GM10266 (cell line): Measurements from ENCODE around the gene CREG2.

Experiments
- DNase-seq: peaks from one replicate; pipeline ENCODE4 v3.0.0; 2012; ENCODE audit errors: extremely low spot score
- TF ChIP-seq, protein P1 (sequence below): IDR thresholded peaks from 2 replicates; pipeline ENCODE4 v1.5.1; 2012; ENCODE audit warnings: mild to moderate bottlenecking, low read depth; ENCODE audit not compliant: control insufficient read depth, insufficient read depth; ENCODE audit errors: missing control alignments

Gene CREG2

DNA sequence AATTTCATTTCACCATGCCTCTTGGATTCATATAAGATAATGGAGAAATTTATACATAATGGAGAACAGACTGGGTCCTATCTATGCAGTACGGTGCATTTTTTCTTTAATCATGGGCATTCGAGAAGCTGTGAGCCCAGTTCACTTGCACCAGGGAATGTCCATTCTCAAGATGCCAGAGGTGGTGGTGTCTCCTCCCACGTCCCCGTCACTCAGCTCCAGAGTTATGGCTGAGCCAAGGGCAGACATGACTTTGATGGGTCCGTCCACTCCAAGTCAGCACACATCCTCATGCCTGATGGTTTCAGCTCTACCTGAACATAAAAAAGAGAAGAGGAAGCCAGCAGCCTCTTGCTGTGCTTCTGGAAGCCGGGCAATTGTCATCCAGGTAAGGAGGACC is 42.1 kb upstream of the CREG2 start:
- DNase-seq: no peak
- TF ChIP-seq, protein P1, sequence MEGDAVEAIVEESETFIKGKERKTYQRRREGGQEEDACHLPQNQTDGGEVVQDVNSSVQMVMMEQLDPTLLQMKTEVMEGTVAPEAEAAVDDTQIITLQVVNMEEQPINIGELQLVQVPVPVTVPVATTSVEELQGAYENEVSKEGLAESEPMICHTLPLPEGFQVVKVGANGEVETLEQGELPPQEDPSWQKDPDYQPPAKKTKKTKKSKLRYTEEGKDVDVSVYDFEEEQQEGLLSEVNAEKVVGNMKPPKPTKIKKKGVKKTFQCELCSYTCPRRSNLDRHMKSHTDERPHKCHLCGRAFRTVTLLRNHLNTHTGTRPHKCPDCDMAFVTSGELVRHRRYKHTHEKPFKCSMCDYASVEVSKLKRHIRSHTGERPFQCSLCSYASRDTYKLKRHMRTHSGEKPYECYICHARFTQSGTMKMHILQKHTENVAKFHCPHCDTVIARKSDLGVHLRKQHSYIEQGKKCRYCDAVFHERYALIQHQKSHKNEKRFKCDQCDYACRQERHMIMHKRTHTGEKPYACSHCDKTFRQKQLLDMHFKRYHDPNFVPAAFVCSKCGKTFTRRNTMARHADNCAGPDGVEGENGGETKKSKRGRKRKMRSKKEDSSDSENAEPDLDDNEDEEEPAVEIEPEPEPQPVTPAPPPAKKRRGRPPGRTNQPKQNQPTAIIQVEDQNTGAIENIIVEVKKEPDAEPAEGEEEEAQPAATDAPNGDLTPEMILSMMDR: no peak

DNA sequence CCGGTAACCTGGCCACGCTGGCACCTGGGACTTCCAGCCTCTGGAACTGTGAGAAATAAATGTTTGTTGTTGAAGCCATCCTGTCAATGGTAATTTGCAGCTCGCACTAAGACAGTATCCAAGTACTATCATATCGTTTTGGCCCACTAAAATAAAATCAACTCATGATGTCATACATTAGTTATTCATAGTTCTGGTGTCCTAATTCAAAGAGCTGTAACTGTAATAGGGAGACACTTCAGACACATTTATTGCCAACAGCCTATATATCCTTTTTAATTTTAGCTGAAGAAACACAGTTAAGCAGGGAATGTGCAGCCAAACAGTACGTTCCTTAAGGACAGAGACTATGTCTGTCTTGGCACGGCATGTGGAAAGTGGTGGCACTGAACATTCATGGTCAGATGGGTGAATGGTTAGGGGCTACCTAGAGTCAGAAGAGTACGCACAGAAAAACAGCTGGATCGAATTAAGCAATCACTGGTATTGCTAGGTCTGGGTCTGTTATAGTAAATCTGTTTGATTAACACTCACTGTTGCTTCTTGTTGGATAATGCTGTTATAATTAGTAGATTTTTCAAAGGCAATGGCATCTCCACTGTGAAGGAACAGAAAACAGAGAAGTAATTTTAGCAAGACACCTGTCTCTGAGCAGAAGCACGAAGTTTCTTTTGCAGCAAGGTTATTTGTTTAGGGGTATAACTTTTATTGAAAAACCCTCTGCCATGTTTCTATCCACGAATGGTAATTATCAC is 41.3 kb upstream of the CREG2 start:
- no peak for DNase-seq
- TF ChIP-seq, protein P1: no peak

DNA sequence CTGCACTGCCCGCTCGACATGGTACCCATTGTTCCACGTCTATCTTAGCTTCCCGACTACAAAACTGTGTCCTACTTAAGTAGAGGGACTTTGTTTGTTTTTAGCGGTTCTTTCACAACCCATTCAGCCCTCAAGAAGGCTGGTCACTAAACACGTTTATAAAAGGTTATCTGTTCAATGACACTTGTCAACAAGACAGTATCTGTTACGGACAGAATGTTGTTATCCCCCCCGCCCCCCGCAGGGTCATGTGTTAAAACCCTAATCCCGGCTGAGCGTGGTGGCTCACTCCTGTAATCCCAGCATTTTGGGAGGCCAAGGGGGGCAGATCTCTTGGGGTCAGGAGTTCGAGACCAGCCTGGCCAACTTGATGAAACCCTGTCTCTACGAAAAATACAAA is 40.4 kb upstream of the CREG2 start:
- TF ChIP-seq, protein P1: no peak
- no peak for DNase-seq

DNA sequence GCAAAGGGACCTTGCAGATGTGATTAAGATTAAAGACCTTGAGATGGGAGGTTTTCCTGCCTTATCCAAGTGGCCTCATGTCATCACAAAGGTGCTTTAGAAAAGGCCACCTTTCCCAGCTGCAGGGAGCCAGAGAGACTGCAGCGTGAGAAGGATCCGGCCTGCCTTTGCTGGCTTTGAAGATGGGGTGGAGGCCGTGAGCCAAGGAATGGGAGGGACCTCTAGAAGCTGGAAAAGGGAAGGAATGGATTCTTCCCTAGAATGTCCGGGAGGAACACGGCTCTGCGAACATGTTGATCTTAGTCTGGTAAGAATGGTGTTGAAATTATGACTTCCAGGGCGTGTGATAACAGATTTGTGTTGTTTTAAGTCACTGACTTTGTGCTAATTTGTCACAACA is 39.9 kb upstream of the CREG2 start:
- TF ChIP-seq, protein P1: no peak
- DNase-seq: no peak

DNA sequence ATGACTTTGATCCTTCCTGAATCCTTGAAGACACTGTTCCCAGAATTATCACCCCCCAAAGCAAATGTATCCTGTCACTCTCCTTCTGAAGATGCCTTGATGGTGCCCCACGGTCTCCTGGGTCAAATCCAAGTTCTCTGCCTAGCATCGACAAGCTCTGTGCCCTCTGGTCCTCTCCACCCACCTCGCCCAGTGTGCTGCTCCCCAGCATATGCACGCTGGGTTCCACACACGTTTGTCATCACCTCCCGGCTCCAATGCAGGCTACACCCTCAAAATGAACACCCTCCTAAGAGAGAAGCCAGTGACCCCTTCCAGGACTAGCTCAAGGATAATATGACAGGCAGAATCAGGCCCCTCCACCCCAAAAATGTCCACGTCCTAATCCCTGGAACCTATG is 39.5 kb upstream of the CREG2 start:
- DNase-seq: no peak
- TF ChIP-seq, protein P1: no peak

DNA sequence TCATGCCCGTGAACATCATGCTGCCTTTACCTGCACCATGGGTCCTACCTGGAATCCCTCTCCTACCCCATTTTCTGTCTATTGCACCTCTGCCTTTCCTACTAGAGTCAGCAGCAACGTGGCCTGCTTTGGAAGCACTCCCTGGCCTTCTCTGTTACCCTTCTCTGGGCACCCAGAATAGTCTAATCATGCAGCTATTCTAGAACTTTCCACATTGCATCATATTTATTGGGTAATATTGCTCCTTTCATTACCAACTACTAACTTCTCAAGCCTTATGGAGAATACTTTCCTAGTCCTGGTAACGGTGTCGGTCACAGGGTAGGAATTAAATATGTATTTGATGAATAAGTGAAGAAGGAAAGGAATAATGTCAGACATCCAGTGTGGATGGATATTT is 33.3 kb upstream of the CREG2 start:
- TF ChIP-seq, protein P1: no peak
- DNase-seq: no peak

DNA sequence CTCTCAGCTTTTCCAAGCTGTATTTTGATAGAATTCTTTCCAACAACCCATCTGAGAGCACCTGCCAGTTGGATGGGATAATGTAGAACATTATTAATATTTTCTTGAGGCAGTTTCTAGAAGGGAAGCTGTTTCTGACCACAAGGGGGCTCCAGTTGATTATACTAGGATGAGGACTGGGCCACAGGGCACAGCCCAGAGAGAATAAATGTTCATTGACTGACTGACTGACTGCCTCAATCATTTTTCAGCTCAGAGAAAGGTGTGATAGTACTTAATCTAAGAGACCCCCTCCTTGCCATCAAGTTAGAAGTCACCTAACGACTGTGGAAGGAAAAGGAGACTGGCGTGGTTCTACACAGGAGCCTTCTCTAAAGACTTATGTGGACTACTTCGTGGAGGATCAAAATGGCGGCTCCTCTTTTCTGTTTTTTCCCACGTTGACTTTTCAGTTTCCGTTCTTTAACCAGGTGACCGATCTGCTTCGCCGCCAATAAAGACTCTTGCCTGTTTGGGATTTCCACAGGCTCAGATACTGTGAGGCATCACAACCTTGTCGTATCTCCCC is 31.9 kb upstream of the CREG2 start:
- peak; percentile 62 for DNase-seq
- TF ChIP-seq, protein P1: peak; percentile 64
